ENCODE data around the gene C6orf136. TPM values are rescaled to one million over a fixed set of nuclear protein-coding genes. Genes with fewer than 3 reads are reported as not detected.
A peak's percentile ranks its signal among the peaks of the same experiment; 100 is the strongest.

Gene C6orf136
- total and polyA plus RNA-seq, 9 of the 15 experiments (the other 6 are each of a cell fraction or from before 2014, with no cell fraction given) = 14.1 to 63.1 (median 18.4) TPM

DNA sequence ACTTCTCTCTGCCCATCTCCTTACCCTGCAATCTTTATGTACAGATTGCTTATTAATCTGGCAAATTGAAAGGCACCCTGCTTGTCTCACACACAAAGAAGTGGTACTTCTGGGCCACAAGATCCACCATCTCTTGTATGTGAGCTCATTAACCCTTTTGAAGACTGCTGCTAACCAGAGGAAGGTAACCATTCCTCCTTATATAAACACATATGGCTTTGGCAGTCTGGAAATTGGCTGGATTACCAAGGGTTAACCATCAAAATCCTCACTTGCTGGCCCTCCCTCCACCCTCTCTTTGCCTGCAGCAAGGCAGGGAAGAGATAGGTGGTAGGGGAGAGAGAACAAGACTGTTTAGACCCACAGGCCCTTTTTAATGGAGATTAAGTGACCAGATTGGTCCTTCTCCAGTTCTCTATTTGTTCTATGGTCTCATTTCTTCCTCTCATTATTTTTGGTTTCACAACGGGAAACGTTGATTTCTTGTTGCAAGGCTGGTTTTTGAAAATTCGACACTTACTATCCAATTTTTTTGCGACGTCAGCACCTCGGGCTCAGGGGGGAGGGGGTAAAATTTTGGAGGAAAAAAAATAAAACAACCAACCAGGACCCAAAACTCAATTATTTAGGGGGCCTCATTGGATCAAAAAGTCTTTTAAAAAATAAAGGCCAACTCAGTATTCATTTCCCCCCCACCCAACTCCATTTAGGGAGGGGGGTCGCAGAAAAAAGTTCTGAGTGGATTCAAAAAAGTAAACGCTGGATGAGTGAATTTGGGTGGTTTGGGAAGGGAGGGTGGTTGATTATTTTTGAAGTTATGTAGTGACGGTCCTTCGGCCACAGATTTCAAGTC is 30.7 kb upstream of the C6orf136 start (continued):
- TF ChIP-seq, protein P1, sequence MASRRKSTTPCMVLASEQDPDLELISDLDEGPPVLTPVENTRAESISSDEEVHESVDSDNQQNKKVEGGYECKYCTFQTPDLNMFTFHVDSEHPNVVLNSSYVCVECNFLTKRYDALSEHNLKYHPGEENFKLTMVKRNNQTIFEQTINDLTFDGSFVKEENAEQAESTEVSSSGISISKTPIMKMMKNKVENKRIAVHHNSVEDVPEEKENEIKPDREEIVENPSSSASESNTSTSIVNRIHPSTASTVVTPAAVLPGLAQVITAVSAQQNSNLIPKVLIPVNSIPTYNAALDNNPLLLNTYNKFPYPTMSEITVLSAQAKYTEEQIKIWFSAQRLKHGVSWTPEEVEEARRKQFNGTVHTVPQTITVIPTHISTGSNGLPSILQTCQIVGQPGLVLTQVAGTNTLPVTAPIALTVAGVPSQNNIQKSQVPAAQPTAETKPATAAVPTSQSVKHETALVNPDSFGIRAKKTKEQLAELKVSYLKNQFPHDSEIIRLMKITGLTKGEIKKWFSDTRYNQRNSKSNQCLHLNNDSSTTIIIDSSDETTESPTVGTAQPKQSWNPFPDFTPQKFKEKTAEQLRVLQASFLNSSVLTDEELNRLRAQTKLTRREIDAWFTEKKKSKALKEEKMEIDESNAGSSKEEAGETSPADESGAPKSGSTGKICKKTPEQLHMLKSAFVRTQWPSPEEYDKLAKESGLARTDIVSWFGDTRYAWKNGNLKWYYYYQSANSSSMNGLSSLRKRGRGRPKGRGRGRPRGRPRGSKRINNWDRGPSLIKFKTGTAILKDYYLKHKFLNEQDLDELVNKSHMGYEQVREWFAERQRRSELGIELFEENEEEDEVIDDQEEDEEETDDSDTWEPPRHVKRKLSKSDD (conservative IDR thresholded peaks at IDR 0.05; ENCODE audit: low read length) = no peak
- TF ChIP-seq, protein P2, sequence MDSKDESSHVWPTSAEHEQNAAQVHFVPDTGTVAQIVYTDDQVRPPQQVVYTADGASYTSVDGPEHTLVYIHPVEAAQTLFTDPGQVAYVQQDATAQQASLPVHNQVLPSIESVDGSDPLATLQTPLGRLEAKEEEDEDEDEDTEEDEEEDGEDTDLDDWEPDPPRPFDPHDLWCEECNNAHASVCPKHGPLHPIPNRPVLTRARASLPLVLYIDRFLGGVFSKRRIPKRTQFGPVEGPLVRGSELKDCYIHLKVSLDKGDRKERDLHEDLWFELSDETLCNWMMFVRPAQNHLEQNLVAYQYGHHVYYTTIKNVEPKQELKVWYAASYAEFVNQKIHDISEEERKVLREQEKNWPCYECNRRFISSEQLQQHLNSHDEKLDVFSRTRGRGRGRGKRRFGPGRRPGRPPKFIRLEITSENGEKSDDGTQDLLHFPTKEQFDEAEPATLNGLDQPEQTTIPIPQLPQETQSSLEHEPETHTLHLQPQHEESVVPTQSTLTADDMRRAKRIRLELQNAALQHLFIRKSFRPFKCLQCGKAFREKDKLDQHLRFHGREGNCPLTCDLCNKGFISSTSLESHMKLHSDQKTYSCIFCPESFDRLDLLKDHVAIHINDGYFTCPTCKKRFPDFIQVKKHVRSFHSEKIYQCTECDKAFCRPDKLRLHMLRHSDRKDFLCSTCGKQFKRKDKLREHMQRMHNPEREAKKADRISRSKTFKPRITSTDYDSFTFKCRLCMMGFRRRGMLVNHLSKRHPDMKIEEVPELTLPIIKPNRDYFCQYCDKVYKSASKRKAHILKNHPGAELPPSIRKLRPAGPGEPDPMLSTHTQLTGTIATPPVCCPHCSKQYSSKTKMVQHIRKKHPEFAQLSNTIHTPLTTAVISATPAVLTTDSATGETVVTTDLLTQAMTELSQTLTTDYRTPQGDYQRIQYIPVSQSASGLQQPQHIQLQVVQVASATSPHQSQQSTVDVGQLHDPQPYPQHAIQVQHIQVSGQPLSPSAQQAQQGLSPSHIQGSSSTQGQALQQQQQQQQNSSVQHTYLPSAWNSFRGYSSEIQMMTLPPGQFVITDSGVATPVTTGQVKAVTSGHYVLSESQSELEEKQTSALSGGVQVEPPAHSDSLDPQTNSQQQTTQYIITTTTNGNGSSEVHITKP (IDR thresholded peaks at IDR 0.05; ENCODE audit: partially characterized antibody) = no peak
- TF ChIP-seq HDAC1 (IDR thresholded peaks at IDR 0.05) (0 out of 4 replicates have a peak, but pooled peaks of 1 of the 2 experiments have one; percentile 11), ZNF766 (CRISPR knock-in tag; conservative IDR thresholded peaks at IDR 0.05) (0 out of 2 replicates have a peak, but pooled peaks have one; percentile 12), BRCA1 (IDR thresholded peaks at IDR 0.05) (no peak), BRCA1 (CRISPR knock-in tag; IDR thresholded peaks at IDR 0.05) (no peak), GATAD2B (IDR thresholded peaks at IDR 0.05; ENCODE audit: borderline replicate concordance) (no peak; the same call in 1 of the 2 replicates), IRF2 (CRISPR knock-in tag; IDR thresholded peaks at IDR 0.05) (no peak), ZFPM2 (CRISPR knock-in tag; IDR thresholded peaks at IDR 0.05) (no peak), EZH2 (IDR thresholded peaks at IDR 0.05; ENCODE audit: borderline replicate concordance, low read depth, low read length) (no peak), NR2F6 (CRISPR knock-in tag; IDR thresholded peaks at IDR 0.05) (peak; percentile 68; the same call in 1 of the 2 replicates), ZNF717 (CRISPR knock-in tag; IDR thresholded peaks at IDR 0.05) (peak; percentile 49; the same call in 1 of the 2 replicates), ETV5 (CRISPR knock-in tag; IDR thresholded peaks at IDR 0.05; ENCODE audit: low read depth) (no peak), SMC3 (conservative IDR thresholded peaks at IDR 0.05; ENCODE audit: insufficient read depth, low read depth, low read length) (no peak), CBFB (CRISPR knock-in tag; IDR thresholded peaks at IDR 0.05) (no peak), CTBP1 (IDR thresholded peaks at IDR 0.05; ENCODE audit: borderline replicate concordance) (peak; percentile 63)
- TF ChIP-seq, protein P3, sequence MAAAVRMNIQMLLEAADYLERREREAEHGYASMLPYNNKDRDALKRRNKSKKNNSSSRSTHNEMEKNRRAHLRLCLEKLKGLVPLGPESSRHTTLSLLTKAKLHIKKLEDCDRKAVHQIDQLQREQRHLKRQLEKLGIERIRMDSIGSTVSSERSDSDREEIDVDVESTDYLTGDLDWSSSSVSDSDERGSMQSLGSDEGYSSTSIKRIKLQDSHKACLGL (CRISPR knock-in tag; IDR thresholded peaks at IDR 0.05; ENCODE audit: borderline replicate concordance, poor library complexity, severe bottlenecking) = no peak
- TF ChIP-seq, protein P4, sequence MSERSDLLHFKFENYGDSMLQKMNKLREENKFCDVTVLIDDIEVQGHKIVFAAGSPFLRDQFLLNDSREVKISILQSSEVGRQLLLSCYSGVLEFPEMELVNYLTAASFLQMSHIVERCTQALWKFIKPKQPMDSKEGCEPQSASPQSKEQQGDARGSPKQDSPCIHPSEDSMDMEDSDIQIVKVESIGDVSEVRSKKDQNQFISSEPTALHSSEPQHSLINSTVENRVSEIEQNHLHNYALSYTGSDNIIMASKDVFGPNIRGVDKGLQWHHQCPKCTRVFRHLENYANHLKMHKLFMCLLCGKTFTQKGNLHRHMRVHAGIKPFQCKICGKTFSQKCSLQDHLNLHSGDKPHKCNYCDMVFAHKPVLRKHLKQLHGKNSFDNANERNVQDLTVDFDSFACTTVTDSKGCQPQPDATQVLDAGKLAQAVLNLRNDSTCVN (CRISPR knock-in tag; IDR thresholded peaks at IDR 0.05) = 0 out of 2 replicates have a peak, but pooled peaks have one; percentile 63
- TF ChIP-seq, protein P5, sequence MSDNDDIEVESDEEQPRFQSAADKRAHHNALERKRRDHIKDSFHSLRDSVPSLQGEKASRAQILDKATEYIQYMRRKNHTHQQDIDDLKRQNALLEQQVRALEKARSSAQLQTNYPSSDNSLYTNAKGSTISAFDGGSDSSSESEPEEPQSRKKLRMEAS (CRISPR knock-in tag; IDR thresholded peaks at IDR 0.05) = no peak

Data from K562 (cell line).